Breast epithelium (tissue), 3 donors: ENCODE results near the gene GPR108.

Experiments
- POLR2A ChIP-seq: fragments of 450-650 bp; IDR thresholded peaks from one replicate; pipeline ENCODE4 v1.6.1; 2016; ENCODE audit warnings: antibody characterized with exemption, mild to moderate bottlenecking, moderate library complexity
- POLR2AphosphoS5 ChIP-seq, 3 donors: sonication (generic); formaldehyde crosslinking; IDR thresholded peaks; one replicate each; pipeline ENCODE4 v1.6.1; 2017; ENCODE audit warnings: antibody characterized with exemption in 3 of 3
- TF ChIP-seq, protein P1 (sequence below), 3 donors: fragments of 450-650 bp; IDR thresholded peaks; one replicate each; pipeline ENCODE4 v1.5.1; 2016 to 2017; ENCODE audit warnings: antibody characterized with exemption in 3 of 3, mild to moderate bottlenecking in 3 of 3, moderate library complexity in 3 of 3

DNA sequence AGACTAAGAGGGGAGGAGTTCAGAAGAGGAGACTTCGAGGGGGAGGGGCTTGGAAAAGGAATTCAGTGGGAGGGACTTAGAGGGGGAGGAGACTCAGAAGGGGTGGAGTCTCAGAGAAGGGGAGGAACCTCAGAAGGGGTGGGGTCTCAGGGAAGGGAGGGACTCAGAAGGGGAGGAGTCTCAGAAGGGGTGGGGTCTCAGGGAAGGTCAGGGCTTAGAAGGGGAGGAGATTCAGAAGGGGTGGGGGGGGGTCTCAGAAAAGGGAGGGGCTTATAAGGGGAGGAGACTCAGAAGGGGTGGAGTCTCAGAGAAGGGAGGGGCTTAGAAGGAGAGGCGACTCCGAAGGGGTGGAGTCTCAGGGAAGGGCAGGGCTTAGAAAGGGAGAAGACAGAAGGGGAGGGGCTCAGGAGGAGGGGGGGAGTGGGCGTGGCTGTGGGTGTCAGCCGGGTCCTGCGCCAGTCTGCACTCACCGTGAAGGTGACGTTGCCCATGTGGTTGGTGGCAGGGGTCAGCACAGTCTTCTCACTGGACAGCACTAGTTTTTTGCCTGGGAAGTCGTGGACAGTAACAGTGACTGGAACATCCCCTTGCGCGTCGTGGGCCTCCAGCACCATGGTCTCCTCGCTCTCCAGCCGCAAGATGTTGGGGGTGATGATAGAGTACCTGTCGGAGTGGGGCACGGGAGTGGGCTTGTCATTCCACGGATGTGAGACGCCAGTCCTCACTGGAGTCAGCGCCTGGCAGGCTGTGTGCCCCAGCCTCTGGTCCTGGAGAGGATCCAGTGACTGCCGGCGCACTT is 18.4 kb downstream of the GPR108 start:
- TF ChIP-seq POLR2AphosphoS5 (IDR thresholded peaks at IDR 0.05), result no peak
- TF ChIP-seq, protein P1, sequence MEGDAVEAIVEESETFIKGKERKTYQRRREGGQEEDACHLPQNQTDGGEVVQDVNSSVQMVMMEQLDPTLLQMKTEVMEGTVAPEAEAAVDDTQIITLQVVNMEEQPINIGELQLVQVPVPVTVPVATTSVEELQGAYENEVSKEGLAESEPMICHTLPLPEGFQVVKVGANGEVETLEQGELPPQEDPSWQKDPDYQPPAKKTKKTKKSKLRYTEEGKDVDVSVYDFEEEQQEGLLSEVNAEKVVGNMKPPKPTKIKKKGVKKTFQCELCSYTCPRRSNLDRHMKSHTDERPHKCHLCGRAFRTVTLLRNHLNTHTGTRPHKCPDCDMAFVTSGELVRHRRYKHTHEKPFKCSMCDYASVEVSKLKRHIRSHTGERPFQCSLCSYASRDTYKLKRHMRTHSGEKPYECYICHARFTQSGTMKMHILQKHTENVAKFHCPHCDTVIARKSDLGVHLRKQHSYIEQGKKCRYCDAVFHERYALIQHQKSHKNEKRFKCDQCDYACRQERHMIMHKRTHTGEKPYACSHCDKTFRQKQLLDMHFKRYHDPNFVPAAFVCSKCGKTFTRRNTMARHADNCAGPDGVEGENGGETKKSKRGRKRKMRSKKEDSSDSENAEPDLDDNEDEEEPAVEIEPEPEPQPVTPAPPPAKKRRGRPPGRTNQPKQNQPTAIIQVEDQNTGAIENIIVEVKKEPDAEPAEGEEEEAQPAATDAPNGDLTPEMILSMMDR (IDR thresholded peaks at IDR 0.05), result no peak
- no peak for TF ChIP-seq POLR2A
